ENCODE data around the gene TENM3. TPM values are rescaled to one million over a fixed set of nuclear protein-coding genes. Genes with fewer than 3 reads are reported as not detected.

TENM3 gene
- total RNA-seq, 1 donor from 2014 or later = 0.05 TPM

- Mint-ChIP-seq H3K9me3 (no peaks in the 10 kb centered on the region), H3K36me3 (ENCODE audit: low read depth) (no peaks in the 10 kb centered on the region), H3K4me1 (ENCODE audit: low read depth) (no peaks in the 10 kb centered on the region), H3K27me3 (ENCODE audit: low read depth) (peaks cover 6% of the 10 kb centered on the region), H3K4me3 (ENCODE audit: low read depth) (no peak overlapping the region), H3K27ac (no peak overlapping the region)
- no peak for DNase-seq (ENCODE audit: low spot score)
- intact Hi-C loops (cut with micrococcal nuclease) = no loop called here
Measured at GRCh38 chr4:182549356-182549755, 306.2 kb downstream of the TENM3 start.

DNA sequence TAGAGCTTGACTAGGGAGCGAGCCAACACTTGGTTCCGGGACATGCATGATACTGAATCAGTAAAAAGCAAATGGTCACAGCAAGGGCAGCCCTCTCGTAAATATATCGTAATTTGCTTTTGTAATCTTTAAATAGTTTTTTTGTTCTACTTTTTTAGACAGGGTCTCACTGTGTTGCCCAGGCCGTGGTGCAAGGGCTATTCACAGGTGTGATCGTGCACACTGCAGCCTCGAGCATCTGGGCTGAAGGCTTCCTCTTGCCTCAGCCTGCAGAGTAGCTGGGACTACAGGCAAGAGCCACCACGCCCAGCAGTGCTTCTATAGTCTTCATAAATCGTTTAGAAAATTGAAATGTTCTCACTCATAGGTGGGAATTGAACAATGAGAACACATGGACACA lies 309.7 kb downstream of the TENM3 start:
- Mint-ChIP-seq H3K9me3 (no peaks in the 10 kb centered on the region), H3K36me3 (ENCODE audit: low read depth) (no peaks in the 10 kb centered on the region), H3K27ac (no peak overlapping the region), H3K4me3 (ENCODE audit: low read depth) (no peak overlapping the region), H3K4me1 (ENCODE audit: low read depth) (no peaks in the 10 kb centered on the region), H3K27me3 (ENCODE audit: low read depth) (peaks cover 5% of the 10 kb centered on the region)
- no peak for DNase-seq (ENCODE audit: low spot score)
- intact Hi-C loops (cut with micrococcal nuclease) = no loop called here

DNA sequence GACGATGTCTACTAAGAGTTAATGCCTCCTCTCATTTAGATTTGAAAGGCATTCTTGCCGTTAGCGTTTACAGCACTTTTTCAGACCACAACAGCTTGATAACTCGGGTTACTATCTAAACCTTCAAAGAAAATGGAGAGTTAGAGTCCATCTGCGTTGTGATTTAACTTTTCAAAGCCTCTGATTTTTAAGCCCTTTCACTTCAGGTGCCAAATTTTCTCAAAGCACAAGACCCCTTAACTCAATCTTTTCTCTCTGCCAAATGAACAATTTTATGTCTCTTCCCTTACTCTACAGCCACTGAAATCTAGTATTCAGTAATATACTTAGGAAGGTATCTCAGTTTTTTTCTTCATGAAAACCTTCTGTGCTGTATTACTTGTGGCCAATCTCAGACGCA lies 310.5 kb downstream of the TENM3 start:
- H3K4me3 Mint-ChIP-seq (ENCODE audit: low read depth) = no peak overlapping the region
- intact Hi-C loops (cut with micrococcal nuclease) = no loop called here
- H3K27me3 Mint-ChIP-seq (ENCODE audit: low read depth) = peaks cover 5% of the 10 kb centered on the region
- H3K27ac Mint-ChIP-seq = no peak overlapping the region
- no peaks in the 10 kb centered on the region for H3K9me3 Mint-ChIP-seq
- DNase-seq (ENCODE audit: low spot score) = no peak
- H3K4me1 Mint-ChIP-seq (ENCODE audit: low read depth) = no peaks in the 10 kb centered on the region
- H3K36me3 Mint-ChIP-seq (ENCODE audit: low read depth) = no peaks in the 10 kb centered on the region

DNA sequence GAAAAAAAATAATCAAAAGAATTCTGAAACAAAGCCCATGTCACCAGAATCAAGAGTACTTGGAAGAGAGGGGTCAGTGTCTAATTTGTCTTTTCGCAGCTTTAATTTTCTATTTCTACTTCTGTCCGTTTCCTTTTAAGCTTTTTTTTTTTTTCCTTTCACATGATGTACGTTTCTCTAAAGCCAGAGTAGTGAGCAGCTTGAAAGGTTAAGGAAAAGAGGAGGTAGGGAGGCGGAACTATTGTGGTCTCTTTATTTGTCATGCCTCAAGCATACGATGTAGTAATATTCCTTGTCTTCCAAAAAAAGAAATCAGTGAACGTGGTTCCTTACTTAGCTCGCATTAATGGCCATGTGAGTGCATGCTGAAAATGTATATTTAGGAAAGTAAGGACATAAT lies 311.5 kb downstream of the TENM3 start:
- Mint-ChIP-seq H3K36me3 (ENCODE audit: low read depth) (no peaks in the 10 kb centered on the region), H3K27ac (no peak overlapping the region), H3K9me3 (no peaks in the 10 kb centered on the region), H3K4me1 (ENCODE audit: low read depth) (no peaks in the 10 kb centered on the region), H3K27me3 (ENCODE audit: low read depth) (peaks cover 5% of the 10 kb centered on the region), H3K4me3 (ENCODE audit: low read depth) (no peak overlapping the region)
- intact Hi-C loops (cut with micrococcal nuclease) = no loop called here
- DNase-seq (ENCODE audit: low spot score) = no peak

DNA sequence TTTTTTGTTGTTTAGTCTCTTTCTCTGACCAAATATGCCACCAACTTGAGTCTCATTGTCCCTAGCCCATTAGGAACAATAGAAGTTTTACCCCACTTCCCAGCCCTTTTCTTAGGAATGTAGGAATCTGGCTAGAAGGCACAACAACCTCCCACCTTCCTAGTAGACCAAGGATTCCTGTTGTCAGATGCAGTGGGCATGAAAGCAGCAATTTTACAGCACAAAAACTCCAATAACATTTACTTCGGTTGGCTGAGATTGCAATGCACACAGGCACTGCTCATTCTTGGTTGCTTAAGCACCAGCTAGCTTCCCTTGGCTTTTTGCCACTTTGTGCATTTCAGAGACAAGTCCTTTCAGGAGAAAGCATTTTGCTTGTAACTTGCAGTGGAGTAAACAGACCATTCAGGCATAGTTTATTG lies 312.8 kb downstream of the TENM3 start:
- no peak overlapping the region for H3K4me3 Mint-ChIP-seq (ENCODE audit: low read depth)
- DNase-seq (ENCODE audit: low spot score) = no peak
- H3K27me3 Mint-ChIP-seq (ENCODE audit: low read depth) = peaks cover 5% of the 10 kb centered on the region
- no peaks in the 10 kb centered on the region for H3K36me3 Mint-ChIP-seq (ENCODE audit: low read depth)
- no peak overlapping the region for H3K27ac Mint-ChIP-seq
- no peaks in the 10 kb centered on the region for H3K4me1 Mint-ChIP-seq (ENCODE audit: low read depth)
- intact Hi-C loops (cut with micrococcal nuclease) = no loop called here
- no peaks in the 10 kb centered on the region for H3K9me3 Mint-ChIP-seq

GRCh38 chr4:182556580-182556979 lies 313.4 kb downstream of the TENM3 start:
- DNase-seq (ENCODE audit: low spot score) = no peak
- no peaks in the 10 kb centered on the region for H3K4me1 Mint-ChIP-seq (ENCODE audit: low read depth)
- H3K27me3 Mint-ChIP-seq (ENCODE audit: low read depth) = peaks cover 5% of the 10 kb centered on the region
- no peaks in the 10 kb centered on the region for H3K9me3 Mint-ChIP-seq
- intact Hi-C loops (cut with micrococcal nuclease) = no loop called here
- no peaks in the 10 kb centered on the region for H3K36me3 Mint-ChIP-seq (ENCODE audit: low read depth)
- H3K4me3 Mint-ChIP-seq (ENCODE audit: low read depth) = no peak overlapping the region
- no peak overlapping the region for H3K27ac Mint-ChIP-seq

- Mint-ChIP-seq H3K36me3 (ENCODE audit: low read depth) (no peaks in the 10 kb centered on the region), H3K27ac (no peak overlapping the region), H3K9me3 (no peaks in the 10 kb centered on the region), H3K27me3 (ENCODE audit: low read depth) (no peaks in the 10 kb centered on the region), H3K4me1 (ENCODE audit: low read depth) (no peaks in the 10 kb centered on the region), H3K4me3 (ENCODE audit: low read depth) (no peak overlapping the region)
- intact Hi-C loops (cut with micrococcal nuclease) = no loop called here
- no peak for DNase-seq (ENCODE audit: low spot score)
Measured at GRCh38 chr4:182560358-182560757, 317.2 kb downstream of the TENM3 start.

DNA sequence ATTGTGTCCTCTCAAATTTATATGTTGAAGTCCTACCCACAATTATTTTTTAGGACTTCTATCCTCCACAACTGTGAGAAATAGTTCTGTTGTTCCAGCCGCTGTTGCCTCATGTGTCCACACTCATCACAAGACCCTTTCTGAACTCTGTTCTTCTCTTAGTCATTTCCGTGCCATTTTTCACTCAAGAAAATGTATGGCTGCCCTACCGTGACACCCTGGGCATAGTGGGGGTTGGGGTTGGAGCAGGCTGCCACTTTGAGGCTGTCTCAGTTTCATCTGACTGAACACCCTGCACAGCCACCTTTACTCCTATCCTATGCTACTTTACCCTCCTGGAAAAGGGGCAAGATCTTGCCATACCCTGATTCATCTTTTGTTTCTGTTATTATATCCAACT lies 319.1 kb downstream of the TENM3 start:
- no peak for DNase-seq (ENCODE audit: low spot score)
- no peak overlapping the region for H3K27ac Mint-ChIP-seq
- no peaks in the 10 kb centered on the region for H3K9me3 Mint-ChIP-seq
- no peaks in the 10 kb centered on the region for H3K27me3 Mint-ChIP-seq (ENCODE audit: low read depth)
- intact Hi-C loops (cut with micrococcal nuclease) = no loop called here
- no peaks in the 10 kb centered on the region for H3K4me1 Mint-ChIP-seq (ENCODE audit: low read depth)
- H3K4me3 Mint-ChIP-seq (ENCODE audit: low read depth) = no peak overlapping the region
- H3K36me3 Mint-ChIP-seq (ENCODE audit: low read depth) = no peaks in the 10 kb centered on the region

- no peaks in the 10 kb centered on the region for H3K4me1 Mint-ChIP-seq (ENCODE audit: low read depth)
- no peaks in the 10 kb centered on the region for H3K27me3 Mint-ChIP-seq (ENCODE audit: low read depth)
Measured at GRCh38 chr4:182564724-182565369, 321.6 kb downstream of the TENM3 start.

DNA sequence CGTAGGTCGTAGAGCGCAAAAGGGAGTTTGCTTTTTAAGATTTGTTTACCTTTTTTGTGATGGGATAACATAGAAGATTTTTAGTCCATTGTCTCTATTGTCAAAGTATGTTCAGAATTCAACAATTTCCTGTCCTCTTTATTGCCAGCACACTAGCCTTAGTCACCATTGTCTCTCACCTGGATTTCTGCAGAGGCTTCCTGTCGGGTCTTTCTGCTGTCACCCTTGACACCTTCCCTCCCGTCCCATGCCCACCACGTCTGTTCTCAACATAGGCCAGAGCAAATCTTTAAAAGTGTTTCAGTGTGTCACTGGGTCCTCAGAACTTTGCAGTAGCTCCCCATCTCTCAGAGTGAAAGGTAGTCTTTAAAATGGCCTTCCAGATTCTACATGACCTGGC lies 323.9 kb downstream of the TENM3 start:
- no peaks in the 10 kb centered on the region for H3K4me1 Mint-ChIP-seq (ENCODE audit: low read depth)
- no peaks in the 10 kb centered on the region for H3K27me3 Mint-ChIP-seq (ENCODE audit: low read depth)
- H3K9me3 Mint-ChIP-seq = no peaks in the 10 kb centered on the region
- no peak for DNase-seq (ENCODE audit: low spot score)
- no peak overlapping the region for H3K4me3 Mint-ChIP-seq (ENCODE audit: low read depth)
- H3K36me3 Mint-ChIP-seq (ENCODE audit: low read depth) = no peaks in the 10 kb centered on the region
- intact Hi-C loops (cut with micrococcal nuclease) = no loop called here
- H3K27ac Mint-ChIP-seq = no peak overlapping the region

More at GRCh38 chr4:182564724-182565369, 321.6 kb downstream of the TENM3 start:
- H3K9me3 Mint-ChIP-seq = no peaks in the 10 kb centered on the region
- no peaks in the 10 kb centered on the region for H3K36me3 Mint-ChIP-seq (ENCODE audit: low read depth)
- H3K27ac Mint-ChIP-seq = no peak overlapping the region
- intact Hi-C loops (cut with micrococcal nuclease) = no loop called here
- DNase-seq (ENCODE audit: low spot score) = no peak
- H3K4me3 Mint-ChIP-seq (ENCODE audit: low read depth) = no peak overlapping the region

GRCh38 chr4:182569561-182569960 lies 326.4 kb downstream of the TENM3 start:
- Mint-ChIP-seq H3K27ac (no peak overlapping the region), H3K4me1 (ENCODE audit: low read depth) (no peaks in the 10 kb centered on the region), H3K4me3 (ENCODE audit: low read depth) (no peak overlapping the region), H3K36me3 (ENCODE audit: low read depth) (no peaks in the 10 kb centered on the region), H3K27me3 (ENCODE audit: low read depth) (no peaks in the 10 kb centered on the region), H3K9me3 (no peaks in the 10 kb centered on the region)
- DNase-seq (ENCODE audit: low spot score) = no peak
- intact Hi-C loops (cut with micrococcal nuclease) = no loop called here

GRCh38 chr4:182574706-182575105 lies 331.5 kb downstream of the TENM3 start:
- Mint-ChIP-seq H3K27me3 (ENCODE audit: low read depth) (no peaks in the 10 kb centered on the region), H3K4me1 (ENCODE audit: low read depth) (no peaks in the 10 kb centered on the region), H3K9me3 (no peaks in the 10 kb centered on the region), H3K27ac (no peak overlapping the region), H3K36me3 (ENCODE audit: low read depth) (no peaks in the 10 kb centered on the region), H3K4me3 (ENCODE audit: low read depth) (no peak overlapping the region)
- intact Hi-C loops (cut with micrococcal nuclease) = no loop called here
- DNase-seq (ENCODE audit: low spot score) = no peak

GRCh38 chr4:182575225-182575624 lies 332.0 kb downstream of the TENM3 start:
- Mint-ChIP-seq H3K27me3 (ENCODE audit: low read depth) (no peaks in the 10 kb centered on the region), H3K27ac (no peak overlapping the region), H3K4me3 (ENCODE audit: low read depth) (no peak overlapping the region), H3K36me3 (ENCODE audit: low read depth) (no peaks in the 10 kb centered on the region), H3K9me3 (no peaks in the 10 kb centered on the region), H3K4me1 (ENCODE audit: low read depth) (no peaks in the 10 kb centered on the region)
- intact Hi-C loops (cut with micrococcal nuclease) = no loop called here
- DNase-seq (ENCODE audit: low spot score) = no peak

All from activated T-helper 2 cell treated with anti-CD3 and anti-CD28 coated beads, Interferon-gamma antibody, Interleukin-2, Interleukin-4, amounts not matched to agents 10 μg/mL and 5 μg/mL and 100 μg/mL, durations not matched to agents 14 hours and 24 hours and 36 hours (primary cell).